HL-60 (cell line): Measurements from ENCODE around the gene GPATCH1.

Experiments
- CTCF ChIP-seq: IDR thresholded peaks from one replicate; pipeline ENCODE4 v1.5.1; 2011; ENCODE audit warnings: low read length, control low read depth, inconsistent platforms; ENCODE audit not compliant: insufficient read depth
- POLR2AphosphoS5 ChIP-seq: IDR thresholded peaks from 2 replicates; pipeline ENCODE4 v1.6.1; 2012; ENCODE audit warnings: low read depth
- REST ChIP-seq: IDR thresholded peaks from 2 replicates; pipeline ENCODE4 v1.6.1; 2012; ENCODE audit warnings: low read depth; ENCODE audit not compliant: insufficient replicate concordance

- no peak for TF ChIP-seq CTCF
- no peak for TF ChIP-seq POLR2AphosphoS5
- no peak for TF ChIP-seq REST
Measured at GRCh38 chr19:33064458-33064791, 16.6 kb upstream of the GPATCH1 start.
